IPS-15b (cell line): ENCODE measurements around the gene NOP9.

Experiments
- H3K27me3 ChIP-seq: one replicate; pipeline ENCODE4 v1.6.1; 2013; ENCODE audit warnings: low read length; ENCODE audit not compliant: control insufficient read depth, insufficient read depth
- H3K36me3 ChIP-seq: one replicate; pipeline ENCODE4 v1.6.1; 2013; ENCODE audit warnings: low read length; ENCODE audit not compliant: control insufficient read depth, insufficient read depth
- H3K4me1 ChIP-seq: one replicate; pipeline ENCODE4 v1.6.1; 2013; ENCODE audit warnings: mild to moderate bottlenecking, low read length; ENCODE audit not compliant: control insufficient read depth, insufficient read depth
- H3K4me3 ChIP-seq: one replicate; pipeline ENCODE4 v1.5.1; 2013; ENCODE audit warnings: low read depth, low read length
- H3K9ac ChIP-seq: one replicate; pipeline ENCODE4 v1.6.1; 2013; ENCODE audit warnings: low read depth, mild to moderate bottlenecking, low read length
- H3K9me3 ChIP-seq: one replicate; pipeline ENCODE4 v1.6.1; 2013; ENCODE audit warnings: mild to moderate bottlenecking, low read length; ENCODE audit not compliant: control insufficient read depth, insufficient read depth

The NOP9 gene

DNA sequence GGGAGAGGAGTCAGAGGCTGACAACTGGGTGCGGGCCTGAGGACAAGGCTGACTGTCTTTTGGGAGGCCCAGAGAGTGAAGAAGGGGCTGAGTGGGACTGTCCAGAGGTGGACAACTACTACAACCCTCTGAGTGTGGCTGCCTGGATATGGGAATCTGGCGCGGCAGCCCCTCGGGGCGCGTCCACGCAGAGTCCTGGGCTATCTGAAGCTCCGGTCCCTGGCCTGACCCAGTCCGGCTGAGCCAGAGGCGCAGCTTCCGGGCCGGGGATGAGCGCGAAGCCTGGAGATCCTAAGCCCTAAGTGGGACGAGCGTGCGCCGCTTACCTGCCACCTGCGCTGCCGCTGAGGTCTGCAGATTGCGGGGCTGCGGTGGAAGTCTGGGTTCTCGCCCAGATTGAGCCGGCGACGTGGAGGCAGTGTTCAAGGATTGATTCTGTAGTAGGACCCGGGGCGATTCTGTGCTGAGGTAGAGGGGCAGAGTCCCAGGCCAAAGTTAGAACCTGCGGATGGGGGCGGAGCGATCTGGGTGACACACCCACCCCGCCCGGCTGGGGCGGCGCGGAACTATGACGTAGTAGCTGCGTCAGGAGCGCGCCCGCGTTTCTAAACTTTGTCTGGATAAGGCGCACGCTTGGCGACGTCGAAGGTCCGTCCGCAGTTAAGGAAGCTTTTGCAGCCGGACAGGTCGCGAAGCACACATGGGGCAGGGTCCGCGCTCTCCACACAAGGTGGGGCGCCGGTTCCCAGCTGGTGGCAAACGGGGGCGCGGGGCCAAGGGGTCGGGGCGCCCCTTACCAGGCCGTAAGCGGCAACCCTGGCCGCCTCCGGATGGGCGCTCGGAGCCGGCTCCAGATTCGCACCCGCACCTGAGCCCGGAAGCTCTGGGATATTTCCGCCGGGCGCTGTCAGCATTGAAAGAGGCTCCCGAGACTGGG, at the start of gene NOP9, which contains the start of gene DHRS1:
Gene NOP9 (plus strand): TSS at position 596 of the 937 bp plus-strand sequence. CDS start 105 bp downstream, at position 701.
Gene DHRS1 (minus strand): TSS at position 526 of the 937 bp plus-strand sequence. CDS start 674 bp downstream, outside the sequence.
- H3K4me3 ChIP-seq = peak within 1 kb of the TSS; percentile 96
- H3K4me1 ChIP-seq = no peaks in the 10 kb centered on the region
- H3K9me3 ChIP-seq = no peaks in the 10 kb centered on the region
- peaks cover 29% of the 10 kb centered on the region for H3K36me3 ChIP-seq
- peak within 1 kb of the TSS; percentile 82 for H3K9ac ChIP-seq
- no peaks in the 10 kb centered on the region for H3K27me3 ChIP-seq

DNA sequence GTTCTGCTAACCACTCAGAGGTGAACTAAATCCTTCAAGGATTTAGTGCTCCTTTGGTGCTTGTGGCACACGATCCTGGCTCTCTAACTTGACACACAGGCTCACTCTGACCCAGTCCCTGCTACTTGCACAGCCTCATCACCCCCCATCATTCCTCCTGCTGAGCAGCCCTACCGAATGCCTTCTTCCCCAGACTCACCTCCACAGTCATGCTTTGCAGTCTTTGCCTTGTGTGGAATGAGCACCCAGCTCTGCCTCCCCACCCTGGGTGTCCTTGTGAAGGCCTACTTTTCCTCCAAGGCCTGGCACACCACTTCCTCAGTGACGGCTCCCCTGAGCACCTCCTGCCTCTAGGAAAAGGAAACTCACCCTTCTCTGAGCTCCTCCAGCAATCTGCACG, 49.3 kb upstream of the NOP9 start:
- H3K27me3 ChIP-seq = no peaks in the 10 kb centered on the region
- peaks cover 3% of the 10 kb centered on the region for H3K36me3 ChIP-seq
- H3K9me3 ChIP-seq = no peaks in the 10 kb centered on the region
- no peak overlapping the region for H3K9ac ChIP-seq
- H3K4me1 ChIP-seq = no peaks in the 10 kb centered on the region
- H3K4me3 ChIP-seq = no peak overlapping the region

DNA sequence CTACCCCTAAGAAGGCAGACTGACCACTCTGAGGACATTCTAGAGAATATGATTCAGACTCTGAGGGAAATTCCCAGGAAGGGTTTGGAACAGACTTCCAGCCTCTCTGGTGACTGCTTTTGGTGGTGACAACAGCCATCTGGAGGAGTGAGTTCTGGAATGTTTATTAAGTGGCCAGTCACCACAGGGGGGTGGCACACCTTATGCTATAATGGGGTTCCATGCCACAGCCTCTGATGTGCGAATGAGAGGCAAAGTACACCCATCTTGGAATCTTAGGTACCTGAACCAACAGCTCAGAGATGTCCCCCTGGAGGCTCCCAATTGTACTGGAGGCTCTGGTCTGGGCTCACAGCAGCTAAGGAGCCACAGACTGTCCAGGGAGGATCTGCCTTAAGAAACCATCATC, 47.8 kb upstream of the NOP9 start:
- Histone ChIP-seq H3K36me3 (peaks cover 3% of the 10 kb centered on the region), H3K9me3 (no peaks in the 10 kb centered on the region), H3K4me1 (no peaks in the 10 kb centered on the region), H3K27me3 (no peaks in the 10 kb centered on the region), H3K4me3 (no peak overlapping the region), H3K9ac (no peak overlapping the region)

GRCh38 chr14:24252289-24253124, 47.1 kb upstream of the NOP9 start:
- H3K9me3 ChIP-seq = no peaks in the 10 kb centered on the region
- no peak overlapping the region for H3K9ac ChIP-seq
- H3K4me1 ChIP-seq = no peaks in the 10 kb centered on the region
- H3K27me3 ChIP-seq = no peaks in the 10 kb centered on the region
- H3K36me3 ChIP-seq = peaks cover 3% of the 10 kb centered on the region
- no peak overlapping the region for H3K4me3 ChIP-seq

GRCh38 chr14:24253936-24254335, 45.7 kb upstream of the NOP9 start:
- H3K27me3 ChIP-seq = no peaks in the 10 kb centered on the region
- no peak overlapping the region for H3K4me3 ChIP-seq
- no peaks in the 10 kb centered on the region for H3K4me1 ChIP-seq
- H3K36me3 ChIP-seq = peaks cover 3% of the 10 kb centered on the region
- H3K9ac ChIP-seq = no peak overlapping the region
- H3K9me3 ChIP-seq = no peaks in the 10 kb centered on the region

DNA sequence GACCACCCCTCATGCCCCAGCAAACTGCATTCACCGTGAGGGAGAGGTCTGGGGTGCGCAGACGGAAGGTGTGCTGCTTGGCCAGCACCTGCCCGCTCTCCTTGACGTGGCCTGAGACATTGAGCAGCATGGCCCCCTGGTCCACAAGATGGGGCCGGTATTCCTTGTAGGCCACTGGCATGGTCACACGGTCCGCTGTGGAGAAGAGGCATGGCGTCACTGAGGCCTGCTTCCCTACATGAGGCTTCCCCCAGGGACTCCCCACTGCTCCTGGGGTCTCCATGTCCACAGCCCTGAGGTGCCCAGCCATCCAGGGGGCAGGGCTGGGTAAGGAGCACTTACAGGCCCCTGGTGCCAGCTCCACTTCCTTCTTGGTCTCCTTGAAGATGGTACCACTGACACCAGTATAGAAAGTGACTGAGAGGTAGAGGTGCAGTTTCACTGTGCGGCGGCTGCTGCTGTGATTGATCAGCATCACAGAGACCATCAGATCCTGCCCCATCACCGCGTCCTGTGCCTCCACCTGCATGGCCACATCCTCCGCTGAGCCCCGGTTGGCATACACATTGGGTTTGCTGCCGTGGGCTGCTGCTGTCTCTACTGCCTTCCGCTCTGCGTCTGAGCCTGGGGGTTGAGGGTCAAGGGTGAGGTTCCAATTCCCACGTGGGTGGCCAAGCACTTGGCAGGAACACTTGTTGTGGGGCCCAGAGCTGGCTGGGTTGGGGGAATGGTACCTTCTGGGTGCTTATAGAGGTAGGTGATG, 44.8 kb upstream of the NOP9 start:
- Histone ChIP-seq H3K9me3 (no peaks in the 10 kb centered on the region), H3K4me1 (no peaks in the 10 kb centered on the region), H3K4me3 (no peak overlapping the region), H3K36me3 (peaks cover 3% of the 10 kb centered on the region), H3K27me3 (no peaks in the 10 kb centered on the region), H3K9ac (no peak overlapping the region)

- Histone ChIP-seq H3K27me3 (no peaks in the 10 kb centered on the region), H3K4me1 (no peaks in the 10 kb centered on the region), H3K36me3 (peaks cover 3% of the 10 kb centered on the region), H3K9ac (no peak overlapping the region), H3K4me3 (no peak overlapping the region), H3K9me3 (no peaks in the 10 kb centered on the region)
These were observed 44.2 kb upstream of the NOP9 start for GRCh38 chr14:24255438-24255837.

DNA sequence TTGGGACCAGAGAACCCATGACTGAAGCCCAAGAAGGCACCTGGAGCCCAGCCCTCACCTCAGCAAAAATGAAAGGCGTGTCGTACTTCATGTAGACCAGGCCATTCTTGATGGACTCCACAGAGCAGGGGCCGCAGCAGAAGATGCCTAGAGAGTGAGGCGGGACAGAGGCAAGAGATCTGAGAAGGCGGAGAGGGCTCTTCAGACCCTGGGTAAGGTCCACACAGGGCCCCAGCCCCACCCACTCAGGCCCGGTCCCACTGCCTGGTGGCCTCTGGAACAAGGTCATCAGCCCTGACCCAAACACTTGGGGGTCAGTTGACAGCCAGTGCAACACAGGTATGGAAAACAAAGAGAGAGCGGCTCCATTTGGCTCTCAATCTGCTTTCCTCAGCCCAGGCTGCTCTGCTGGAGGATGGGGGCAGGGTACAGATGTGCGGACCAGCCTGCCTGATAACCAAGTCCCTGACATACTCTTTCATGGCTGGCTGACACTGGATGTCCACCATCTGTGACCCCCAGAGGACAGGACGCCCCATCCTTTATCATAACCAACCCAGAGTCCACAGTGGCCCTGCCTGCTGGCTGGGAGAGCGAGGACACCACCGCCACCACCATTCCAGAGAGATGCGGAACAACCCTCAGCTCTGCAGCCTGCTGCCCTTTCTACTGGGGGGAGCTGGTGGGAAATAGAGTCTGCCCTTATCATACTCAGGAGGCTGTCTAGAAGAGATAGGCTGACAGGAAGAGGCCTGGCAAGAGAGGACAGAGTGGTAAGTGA, 43.5 kb upstream of the NOP9 start:
- H3K4me3 ChIP-seq = no peak overlapping the region
- H3K9ac ChIP-seq = no peak overlapping the region
- no peaks in the 10 kb centered on the region for H3K9me3 ChIP-seq
- no peaks in the 10 kb centered on the region for H3K4me1 ChIP-seq
- H3K27me3 ChIP-seq = no peaks in the 10 kb centered on the region
- H3K36me3 ChIP-seq = peaks cover 3% of the 10 kb centered on the region

DNA sequence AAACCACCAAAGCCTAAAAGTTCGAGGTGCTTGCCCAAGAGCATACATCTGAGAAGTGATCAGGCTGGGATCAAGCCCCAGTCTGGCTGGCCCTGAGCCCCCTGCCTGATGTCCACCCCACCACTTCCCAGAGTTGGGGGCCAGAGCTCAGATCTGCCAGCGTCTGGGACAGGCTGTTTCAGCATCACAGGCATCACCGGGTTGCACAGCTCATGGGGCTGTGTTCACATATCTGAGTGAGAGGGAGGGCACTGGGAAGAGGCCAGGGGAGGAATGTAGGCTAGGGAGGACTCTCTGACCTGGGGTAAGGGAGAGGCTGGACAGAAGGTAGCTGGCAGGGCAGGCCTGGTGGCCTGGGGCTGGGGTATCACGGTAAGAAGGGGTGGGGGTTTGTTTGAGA, 42.7 kb upstream of the NOP9 start:
- no peaks in the 10 kb centered on the region for H3K27me3 ChIP-seq
- peaks cover 3% of the 10 kb centered on the region for H3K36me3 ChIP-seq
- no peaks in the 10 kb centered on the region for H3K4me1 ChIP-seq
- no peak overlapping the region for H3K4me3 ChIP-seq
- H3K9me3 ChIP-seq = no peaks in the 10 kb centered on the region
- no peak overlapping the region for H3K9ac ChIP-seq

DNA sequence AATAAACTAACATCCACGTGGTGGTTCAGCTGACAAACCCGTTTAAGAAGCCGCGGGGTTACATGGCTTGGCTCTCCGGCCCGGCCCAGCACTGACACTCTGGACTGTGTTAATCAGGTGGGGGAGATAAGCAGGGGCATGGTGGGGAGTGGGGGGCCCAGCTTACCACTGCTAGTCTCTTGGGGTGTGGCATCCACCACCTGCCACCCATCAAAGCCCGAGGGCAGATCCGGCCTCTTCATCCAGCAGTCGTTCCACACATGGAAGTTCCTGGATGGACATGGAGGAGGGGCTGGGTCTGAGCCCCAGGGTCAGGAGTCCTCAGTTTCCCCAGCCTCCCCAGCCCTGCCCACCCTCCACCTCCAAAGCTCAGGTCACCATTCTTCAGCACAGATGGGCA, 41.5 kb upstream of the NOP9 start:
- H3K27me3 ChIP-seq = no peaks in the 10 kb centered on the region
- H3K9ac ChIP-seq = no peak overlapping the region
- H3K4me1 ChIP-seq = no peaks in the 10 kb centered on the region
- no peaks in the 10 kb centered on the region for H3K9me3 ChIP-seq
- no peak overlapping the region for H3K4me3 ChIP-seq
- no peaks in the 10 kb centered on the region for H3K36me3 ChIP-seq
